H1 (cell line): ENCODE data around the gene CAPN8. TPM values are rescaled to one million over a fixed set of nuclear protein-coding genes. Genes with fewer than 3 reads are reported as not detected.

Experiments used
- CTCF ChIA-PET: fragments of 300-600 bp; sonication (Branson Sonifier 250); formaldehyde crosslinking; loops from one replicate; lab custom pipeline; 2021; ENCODE audit not compliant: partially characterized antibody; lab: Charles Lee
- POLR2A ChIA-PET: fragments of 300-600 bp; sonication (Branson Sonifier 250); formaldehyde crosslinking; loops from one replicate; lab custom pipeline; 2021; ENCODE audit warnings: inconsistent platforms; ENCODE audit not compliant: partially characterized antibody; lab: Charles Lee
- DNase-seq, 2 experiments: peaks; one replicate each; pipeline versions ENCODE4 v3.0.0 to v3.0.0-alpha.2; 2010 to 2022; ENCODE audit warnings: low spot score in 2 of 2, low read depth in 1 of 2, mixed read lengths in 1 of 2
- FAIRE-seq: peaks from 2 replicates; lab custom pipeline; 2011; peaks lifted over from hg19 to GRCh38; lab: Jason Lieb, UNC
- H2AFZ ChIP-seq: 2 replicates; pipeline ENCODE4 v1.8.1; 2012; ENCODE audit warnings: low read length, inconsistent platforms
- H2AK5ac ChIP-seq: 2 replicates; pipeline ENCODE4 v1.6.1; 2013; ENCODE audit warnings: low read depth, low read length
- H2BK120ac ChIP-seq: replicated peaks from 2 replicates; pipeline ENCODE3; 2013; ENCODE audit warnings: low read depth, low read length, inconsistent platforms
- H2BK12ac ChIP-seq: 2 replicates; pipeline ENCODE4 v1.6.1; 2013; ENCODE audit warnings: low read depth, low read length
- H2BK15ac ChIP-seq: 2 replicates; pipeline ENCODE4 v1.6.1; 2013; ENCODE audit warnings: low read length
- H2BK20ac ChIP-seq: 2 replicates; pipeline ENCODE4 v1.6.1; 2013; ENCODE audit warnings: low read length
- H2BK5ac ChIP-seq: 2 replicates; pipeline ENCODE4 v1.6.1; 2013; ENCODE audit warnings: low read depth, low read length
- H3K14ac ChIP-seq: 2 replicates; pipeline ENCODE4 v1.6.1; 2013; ENCODE audit warnings: inconsistent platforms; ENCODE audit not compliant: insufficient read length
- H3K18ac ChIP-seq: 2 replicates; pipeline ENCODE4 v1.6.1; 2013; ENCODE audit warnings: low read length; ENCODE audit errors: extremely low read depth
- H3K23ac ChIP-seq: 2 replicates; pipeline ENCODE4 v1.6.1; 2013; ENCODE audit warnings: inconsistent platforms; ENCODE audit not compliant: insufficient read length
- H3K23me2 ChIP-seq: 2 replicates; pipeline ENCODE4 v1.6.1; 2013; ENCODE audit warnings: low read depth, low read length
- H3K27ac ChIP-seq: 2 replicates; pipeline ENCODE4 v1.6.1; 2011; ENCODE audit warnings: low read depth, low read length, inconsistent platforms
- H3K27me3 ChIP-seq, 4 experiments: replicated peaks in 1 of 4; 1 replicate in 1 of 4; 2 replicates in 3 of 4; pipeline versions ENCODE4 v1.6.1 to v1.8.1; 2011 to 2013; ENCODE audit warnings: low read length in 3 of 4, mild to moderate bottlenecking in 3 of 4, inconsistent platforms in 2 of 4, mixed read lengths in 2 of 4, moderate library complexity in 1 of 4; ENCODE audit not compliant: control insufficient read depth in 3 of 4, insufficient read depth in 3 of 4; ENCODE audit errors: extremely low read depth in 1 of 4
- H3K36me3 ChIP-seq, 4 experiments: 2 replicates each; pipeline versions ENCODE4 v1.6.1 to v1.8.1; 2011 to 2013; ENCODE audit warnings: mild to moderate bottlenecking in 4 of 4, low read length in 3 of 4, moderate library complexity in 2 of 4, control low read depth in 1 of 4, inconsistent platforms in 1 of 4; ENCODE audit not compliant: insufficient read depth in 4 of 4, control insufficient read depth in 2 of 4
- H3K4ac ChIP-seq: replicated peaks from 2 replicates; pipeline ENCODE3; 2013; ENCODE audit warnings: low read length, low read depth, mixed read lengths, inconsistent platforms; ENCODE audit not compliant: insufficient read length
- H3K4me1 ChIP-seq, 4 experiments: replicated peaks in 1 of 4; 1 replicate in 1 of 4; 2 replicates in 3 of 4; pipeline versions ENCODE4 v1.6.1 to v1.8.1; 2011 to 2013; ENCODE audit warnings: low read length in 3 of 4, inconsistent platforms in 2 of 4, mixed read lengths in 1 of 4; ENCODE audit not compliant: insufficient read depth in 4 of 4, control insufficient read depth in 3 of 4
- H3K4me2 ChIP-seq, 2 experiments: 2 replicates each; pipeline versions ENCODE4 v1.6.1 to v1.8.1; 2011 to 2013; ENCODE audit warnings: low read depth in 2 of 2, low read length in 2 of 2, control low read depth in 1 of 2, inconsistent platforms in 1 of 2, mild to moderate bottlenecking in 1 of 2; ENCODE audit not compliant: insufficient read depth in 1 of 2
- H3K4me3 ChIP-seq, 4 experiments: fragments of 200-600, 300-600 bp in 1 of 4; sonication (generic), shearing (Covaris generic), sonication (Bioruptor Twin) in 1 of 4; 2 replicates each; pipeline versions ENCODE4 v1.5.1 to v1.8.1; 2011 to 2016; ENCODE audit warnings: low read length in 4 of 4, low read depth in 3 of 4, control low read depth in 2 of 4, inconsistent platforms in 2 of 4, mild to moderate bottlenecking in 2 of 4, mixed read lengths in 1 of 4, moderate library complexity in 1 of 4; ENCODE audit not compliant: insufficient read depth in 2 of 4; ENCODE audit errors: extremely low read depth in 1 of 4
- H3K56ac ChIP-seq: replicated peaks from 2 replicates; pipeline ENCODE3; 2013; ENCODE audit warnings: low read depth, mild to moderate bottlenecking, mixed read lengths, low read length, inconsistent platforms; ENCODE audit not compliant: insufficient read length
- H3K79me1 ChIP-seq: 2 replicates; pipeline ENCODE4 v1.6.1; 2013; ENCODE audit warnings: low read depth, low read length, control low read depth
- H3K79me2 ChIP-seq, 2 experiments: 2 replicates each; pipeline versions ENCODE4 v1.6.1 to v1.8.1; 2012 to 2013; ENCODE audit warnings: low read length in 2 of 2, mild to moderate bottlenecking in 2 of 2, inconsistent platforms in 1 of 2; ENCODE audit not compliant: insufficient read depth in 2 of 2, control insufficient read depth in 1 of 2
- H3K9ac ChIP-seq, 4 experiments: replicated peaks in 1 of 4; 1 replicate in 1 of 4; 2 replicates in 3 of 4; pipeline versions ENCODE4 v1.6.1 to v1.8.1; 2011 to 2013; ENCODE audit warnings: low read depth in 3 of 4, low read length in 3 of 4, control low read depth in 2 of 4, mild to moderate bottlenecking in 2 of 4, moderate library complexity in 2 of 4, inconsistent platforms in 1 of 4; ENCODE audit errors: extremely low read depth in 1 of 4
- H3K9me3 ChIP-seq, 2 experiments: 2 replicates each; pipeline versions ENCODE4 v1.6.1 to v1.8.1; 2012 to 2013; ENCODE audit warnings: mild to moderate bottlenecking in 2 of 2, moderate library complexity in 2 of 2, control low read depth in 1 of 2, inconsistent platforms in 1 of 2, low read depth in 1 of 2, low read length in 1 of 2, mixed read lengths in 1 of 2; ENCODE audit not compliant: insufficient read depth in 2 of 2
- H4K20me1 ChIP-seq, 2 experiments: replicated peaks in 1 of 2; 2 replicates each; pipeline versions ENCODE3 to v1.8.1; 2011 to 2013; ENCODE audit warnings: inconsistent platforms in 2 of 2, low read length in 2 of 2, mild to moderate bottlenecking in 1 of 2; ENCODE audit not compliant: insufficient read depth in 2 of 2, control insufficient read depth in 1 of 2
- H4K5ac ChIP-seq: 2 replicates; pipeline ENCODE4 v1.6.1; 2013; ENCODE audit warnings: low read length, low read depth, mixed read lengths, inconsistent platforms; ENCODE audit not compliant: insufficient read length
- H4K8ac ChIP-seq: 2 replicates; pipeline ENCODE4 v1.8.0; 2013; ENCODE audit warnings: mild to moderate bottlenecking, moderate library complexity, low read length, inconsistent platforms; ENCODE audit not compliant: insufficient read depth; ENCODE audit errors: extremely low read depth
- H4K91ac ChIP-seq: replicated peaks from 2 replicates; pipeline ENCODE3; 2013; ENCODE audit warnings: low read length, mixed read lengths, inconsistent platforms; ENCODE audit not compliant: insufficient read length
- CHD1 ChIP-seq: IDR thresholded peaks from 2 replicates; pipeline ENCODE4 v1.6.1; 2012; ENCODE audit warnings: low read depth, low read length, improper control_type of control experiment
- CTCF ChIP-seq, 3 experiments: IDR thresholded peaks; 1 replicate in 2 of 3; 2 replicates in 1 of 3; pipeline versions ENCODE4 v1.5.1 to v1.6.1; 2011; ENCODE audit warnings: low read length in 3 of 3, mild to moderate bottlenecking in 3 of 3, inconsistent platforms in 2 of 3, low read depth in 1 of 3, moderate library complexity in 1 of 3; ENCODE audit not compliant: insufficient read depth in 1 of 3; ENCODE audit errors: control extremely low read depth in 1 of 3
- EZH2 ChIP-seq: fragments of 200-600 bp; sonication (generic); IDR thresholded peaks from 2 replicates; pipeline ENCODE4 v1.7.1; 2012; ENCODE audit warnings: low read depth, mild to moderate bottlenecking, moderate library complexity, low read length, inconsistent platforms; ENCODE audit not compliant: severe bottlenecking
- GTF2F1 ChIP-seq: IDR thresholded peaks from 2 replicates; pipeline ENCODE4 v1.6.1; 2012; ENCODE audit warnings: low read depth, low read length, improper control_type of control experiment, borderline replicate concordance
- JUN ChIP-seq: IDR thresholded peaks from 2 replicates; pipeline ENCODE4 v1.6.1; 2011; ENCODE audit warnings: low read depth, mild to moderate bottlenecking, improper control_type of control experiment, low read length
- NRF1 ChIP-seq: IDR thresholded peaks from 2 replicates; pipeline ENCODE4 v1.6.1; 2011; ENCODE audit warnings: mild to moderate bottlenecking, low read depth, low read length, improper control_type of control experiment
- RNF2 ChIP-seq: fragments of 200-900, 300-1000 bp; sonication (generic); IDR thresholded peaks from 2 replicates; pipeline ENCODE4 v1.7.1; 2016; ENCODE audit warnings: borderline replicate concordance, low read depth, mild to moderate bottlenecking, antibody characterized with exemption, low read length; ENCODE audit not compliant: poor library complexity, severe bottlenecking; ENCODE audit errors: missing control alignments
- SRF ChIP-seq: IDR thresholded peaks from 2 replicates; pipeline ENCODE4 v1.6.1; 2011; ENCODE audit warnings: mild to moderate bottlenecking, low read depth, low read length, moderate library complexity
- TAF1 ChIP-seq: IDR thresholded peaks from 2 replicates; pipeline ENCODE4 v1.6.1; 2011; ENCODE audit warnings: mild to moderate bottlenecking, low read depth, low read length
- WGBS, 2 experiments: shearing (Covaris generic) in 1 of 2; methylation state at CpG; one replicate each; pipeline versions ENCODE4 v1.1.6 to v1.1.7; 2013 to 2015; ENCODE audit warnings: low lambda C conversion rate in 2 of 2, mixed read lengths in 2 of 2, inconsistent platforms in 1 of 2, low coverage in 1 of 2, missing lambda C conversion rate in 1 of 2; ENCODE audit not compliant: insufficient replicate concordance in 2 of 2, insufficient coverage in 1 of 2, insufficient read length in 1 of 2; ENCODE audit errors: extremely low coverage in 1 of 2, missing lambda C conversion rate in 1 of 2; 5-methylcytosine and 5-hydroxymethylcytosine counted together
- polyA plus RNA-seq, 7 experiments: library from polyadenylated mRNA; depleted of rRNA in 3 of 7; stranded (reverse) in 5 of 7; unstranded in 2 of 7; fragments of >200 nt in 5 of 7; fragments of 200-250 nt in 2 of 7; gene quantifications; 1 replicate in 5 of 7; 2 replicates in 1 of 7; 4 replicates in 1 of 7; pipeline versions ENCODE4 v1.2.1 to v1.2.3, GENCODE V29; 2011 to 2013; ENCODE audit warnings: missing spikeins in 2 of 7, mixed read lengths in 2 of 7
- total RNA-seq: library from RNA; stranded (reverse); fragmentation: NEBNext Ultra II Directional; extraction: Animal tissue kit (Norgen Biotek cat#: 25700); gene quantifications from 2 replicates; pipeline ENCODE4 v1.2.1, GENCODE V29; 2021

The CAPN8 gene
- total and polyA plus RNA-seq, 2 of the 8 experiments (the other 6 are each of a cell fraction or from before 2014, with no cell fraction given), result 0.20 to 0.26 TPM

DNA sequence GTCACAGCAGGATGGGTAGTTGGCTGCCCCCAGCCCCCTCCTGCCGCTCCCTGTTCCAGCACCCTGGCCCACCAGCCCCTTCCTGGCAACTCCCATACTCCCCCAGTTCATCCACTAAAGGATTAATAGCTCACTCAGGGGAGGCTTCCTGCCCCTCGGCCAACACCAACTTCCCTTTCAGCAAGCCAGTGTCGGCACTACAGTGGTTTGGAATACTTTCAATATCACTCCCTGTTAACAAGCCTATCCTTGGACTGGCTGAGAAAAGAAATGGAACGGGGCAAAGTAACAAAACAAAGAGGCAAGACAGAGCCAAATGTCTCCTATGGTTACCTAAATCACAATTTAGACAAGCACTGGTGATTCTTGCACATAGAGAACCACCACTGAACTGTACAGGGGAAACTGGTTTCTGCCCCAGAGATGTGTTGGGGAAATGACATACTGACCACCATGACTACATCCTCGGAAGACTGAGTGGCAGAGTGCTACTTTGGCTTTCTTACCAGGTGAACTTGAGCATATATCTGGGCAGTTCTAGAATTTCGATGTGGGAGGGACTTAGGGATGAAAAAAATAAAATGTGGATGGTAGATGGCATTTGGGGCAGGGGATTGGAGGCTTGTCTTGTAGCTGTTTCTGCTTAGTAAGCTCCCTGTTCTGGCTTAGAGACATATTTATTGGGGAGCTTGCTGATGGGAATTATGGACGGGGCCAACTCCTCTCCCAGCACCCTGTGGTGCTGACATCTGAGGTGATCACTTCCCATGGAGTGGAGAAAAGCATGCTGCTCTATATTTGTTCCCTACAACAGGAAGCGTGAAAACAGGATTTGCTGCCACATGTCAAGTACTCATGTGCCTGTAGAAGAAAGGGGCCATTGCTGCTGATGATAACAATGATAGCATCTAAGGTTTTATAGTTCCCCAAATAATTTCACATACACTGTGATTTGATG, 39.7 kb upstream of the CAPN8 start:
- no peak overlapping the region for H3K14ac ChIP-seq
- POLR2A ChIA-PET, result no interaction called here
- H2BK12ac ChIP-seq, result no peak overlapping the region
- no peak overlapping the region for H2BK20ac ChIP-seq
- H3K56ac ChIP-seq, result no peak overlapping the region
- no peaks in the 10 kb centered on the region for H3K9me3 ChIP-seq
- no peak overlapping the region for H3K9ac ChIP-seq
- no peak overlapping the region for H2AK5ac ChIP-seq
- H3K4me3 ChIP-seq, result no peak overlapping the region
- H2AFZ ChIP-seq, result no peak overlapping the region
- no peak overlapping the region for H4K5ac ChIP-seq
- no peak overlapping the region for H3K4me2 ChIP-seq
- no peak overlapping the region for H4K91ac ChIP-seq
- H3K23ac ChIP-seq, result no peak overlapping the region
- H3K27me3 ChIP-seq, result no peaks in the 10 kb centered on the region
- H3K23me2 ChIP-seq, result no peaks in the 10 kb centered on the region
- H4K20me1 ChIP-seq, result no peaks in the 10 kb centered on the region
- no peak for DNase-seq
- no peak overlapping the region for H2BK15ac ChIP-seq
- peaks cover 0 to 3% (median 1%) of the 10 kb centered on the region in 4 experiments; a peak in 4 of 7 replicates for H3K4me1 ChIP-seq
- H3K27ac ChIP-seq, result no peak overlapping the region
- no peak overlapping the region for H3K18ac ChIP-seq
- no peaks in the 10 kb centered on the region for H3K79me2 ChIP-seq
- no peak overlapping the region for H2BK5ac ChIP-seq
- no peak for FAIRE-seq
- no peak overlapping the region for H4K8ac ChIP-seq
- H3K36me3 ChIP-seq, result no peaks in the 10 kb centered on the region
- no peak overlapping the region for H2BK120ac ChIP-seq
- CTCF ChIA-PET, result interaction anchor here (1.3 to 5.6 kb wide), 5 partner anchors 9 to 402 kb away, joined by 3 to 62 read pairs (median 24); no protein-coding TSS in a partner anchor
- no peaks in the 10 kb centered on the region for H3K79me1 ChIP-seq
- H3K4ac ChIP-seq, result no peak overlapping the region
- WGBS, 2 experiments, result 80% methylated on average over 7 of the region's 8 CpGs; no CpG with 5 or more reads in 1 of the 2 experiments
- TF ChIP-seq SRF (no peak), RNF2 (no peak), CHD1 (no peak), EZH2 (no peak), NRF1 (no peak), CTCF (IDR thresholded peaks at IDR 0.05; ENCODE audit: control extremely low read depth in 1 of 3, insufficient read depth in 1 of 3, low read depth in 1 of 3, low read length in 3 of 3) (no peak), JUN (no peak), TAF1 (no peak), GTF2F1 (no peak)
